ENCODE data around the gene COPS8.

DNA sequence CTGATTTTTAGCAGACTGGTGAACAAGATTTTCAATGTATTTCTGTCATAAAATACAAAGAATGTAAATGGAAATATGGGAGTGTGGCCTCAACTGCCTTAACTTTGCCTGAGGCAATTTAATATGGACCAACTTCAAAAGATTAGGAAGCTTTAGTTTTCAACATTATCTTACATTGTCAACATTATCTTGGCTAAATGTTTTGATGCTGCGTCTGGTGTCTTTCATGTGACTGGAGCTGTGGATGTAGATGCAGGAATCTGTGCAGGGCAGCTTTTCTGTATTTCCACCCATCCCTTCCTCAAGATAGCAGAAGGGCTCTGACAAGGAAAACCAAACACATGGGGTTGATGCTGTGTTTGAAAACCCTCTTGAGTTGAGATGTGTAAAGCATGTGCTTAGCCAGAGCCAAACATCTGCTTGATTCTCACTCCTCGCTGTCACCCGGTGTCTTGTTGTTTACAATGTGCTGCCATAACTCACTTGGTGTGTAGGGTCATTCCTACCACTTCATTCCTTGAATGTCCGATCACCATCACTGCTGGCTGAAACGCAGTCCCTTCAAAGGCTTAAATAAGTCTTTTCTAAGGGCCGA, 33.0 kb downstream of the COPS8 start:
- TF ChIP-seq, protein P1, sequence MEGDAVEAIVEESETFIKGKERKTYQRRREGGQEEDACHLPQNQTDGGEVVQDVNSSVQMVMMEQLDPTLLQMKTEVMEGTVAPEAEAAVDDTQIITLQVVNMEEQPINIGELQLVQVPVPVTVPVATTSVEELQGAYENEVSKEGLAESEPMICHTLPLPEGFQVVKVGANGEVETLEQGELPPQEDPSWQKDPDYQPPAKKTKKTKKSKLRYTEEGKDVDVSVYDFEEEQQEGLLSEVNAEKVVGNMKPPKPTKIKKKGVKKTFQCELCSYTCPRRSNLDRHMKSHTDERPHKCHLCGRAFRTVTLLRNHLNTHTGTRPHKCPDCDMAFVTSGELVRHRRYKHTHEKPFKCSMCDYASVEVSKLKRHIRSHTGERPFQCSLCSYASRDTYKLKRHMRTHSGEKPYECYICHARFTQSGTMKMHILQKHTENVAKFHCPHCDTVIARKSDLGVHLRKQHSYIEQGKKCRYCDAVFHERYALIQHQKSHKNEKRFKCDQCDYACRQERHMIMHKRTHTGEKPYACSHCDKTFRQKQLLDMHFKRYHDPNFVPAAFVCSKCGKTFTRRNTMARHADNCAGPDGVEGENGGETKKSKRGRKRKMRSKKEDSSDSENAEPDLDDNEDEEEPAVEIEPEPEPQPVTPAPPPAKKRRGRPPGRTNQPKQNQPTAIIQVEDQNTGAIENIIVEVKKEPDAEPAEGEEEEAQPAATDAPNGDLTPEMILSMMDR (conservative IDR thresholded peaks at IDR 0.05 in 1 of 2, IDR thresholded peaks at IDR 0.05 in 1 of 2; ENCODE audit: low read depth in 1 of 2, low read length in 2 of 2), result no peak
- no peak for TF ChIP-seq EZH2 (IDR thresholded peaks at IDR 0.05; ENCODE audit: low read length, missing control alignments)
